Duodenal mucosa (tissue), 2 donors: Measurements from ENCODE around the gene S100A13.
"Not testable (repeated sequence)": the region's sequence is repeated elsewhere in the genome, so short reads cannot be mapped to it uniquely, and the experiment has no call there.

Experiments
- H3K27ac ChIP-seq: one replicate; pipeline ENCODE4 v1.7.0; 2013; ENCODE audit warnings: low read depth, low read length
- H3K27me3 ChIP-seq, 2 donors: one replicate each; pipeline ENCODE4 v1.7.0; 2013; ENCODE audit warnings: low read length in 2 of 2, control low read depth in 1 of 2; ENCODE audit not compliant: insufficient read depth in 2 of 2, control insufficient read depth in 1 of 2
- H3K36me3 ChIP-seq, 2 donors: one replicate each; pipeline ENCODE4 v1.7.0; 2013; ENCODE audit warnings: low read length in 2 of 2, control low read depth in 1 of 2; ENCODE audit not compliant: insufficient read depth in 2 of 2, control insufficient read depth in 1 of 2
- H3K4me1 ChIP-seq, 2 donors: one replicate each; pipeline ENCODE4 v1.7.0; 2013; ENCODE audit warnings: low read length in 2 of 2, control low read depth in 1 of 2; ENCODE audit not compliant: insufficient read depth in 2 of 2, control insufficient read depth in 1 of 2
- H3K4me3 ChIP-seq, 2 donors: one replicate each; pipeline ENCODE4 v1.7.0; 2013; ENCODE audit warnings: low read length in 2 of 2, low read depth in 1 of 2
- H3K9ac ChIP-seq, 2 donors: one replicate each; pipeline ENCODE4 v1.7.0; 2013; ENCODE audit warnings: low read length in 2 of 2, low read depth in 1 of 2
- H3K9me3 ChIP-seq, 2 donors: one replicate each; pipeline ENCODE4 v1.7.0; 2013; ENCODE audit warnings: low read length in 2 of 2, control low read depth in 1 of 2; ENCODE audit not compliant: control insufficient read depth in 1 of 2

S100A13 gene

GRCh38 chr1:153649137-153649862, 22.0 kb upstream of the S100A13 start:
- no peaks in the 10 kb centered on the region for H3K9me3 ChIP-seq
- H3K27ac ChIP-seq: no peak overlapping the region
- no peak overlapping the region for H3K4me3 ChIP-seq
- H3K36me3 ChIP-seq: peaks cover 14 to 25% of the 10 kb centered on the region in 2 donors
- H3K4me1 ChIP-seq: peaks cover 3 to 8% of the 10 kb centered on the region in 2 donors
- H3K9ac ChIP-seq: no peak overlapping the region
- H3K27me3 ChIP-seq: no peaks in the 10 kb centered on the region

- Histone ChIP-seq H3K27ac (no peak overlapping the region), H3K36me3 (peaks cover 25 to 36% of the 10 kb centered on the region in 2 donors), H3K4me1 (peaks cover 3 to 15% of the 10 kb centered on the region in 2 donors), H3K4me3 (no peak overlapping the region), H3K27me3 (no peaks in the 10 kb centered on the region), H3K9ac (no peak overlapping the region), H3K9me3 (no peaks in the 10 kb centered on the region)
These were observed 20.8 kb upstream of the S100A13 start for GRCh38 chr1:153648000-153648643.

GRCh38 chr1:153647346-153647714, 20.0 kb upstream of the S100A13 start:
- Histone ChIP-seq H3K4me3 (no peak overlapping the region), H3K27ac (no peak overlapping the region), H3K9me3 (no peaks in the 10 kb centered on the region), H3K36me3 (peaks cover 33 to 44% of the 10 kb centered on the region in 2 donors), H3K27me3 (no peaks in the 10 kb centered on the region), H3K9ac (no peak overlapping the region), H3K4me1 (peaks cover 0 to 15% of the 10 kb centered on the region in 2 donors)

- H3K27me3 ChIP-seq: no peaks in the 10 kb centered on the region
- H3K9me3 ChIP-seq: no peaks in the 10 kb centered on the region
- peaks cover 0 to 15% of the 10 kb centered on the region in 2 donors for H3K4me1 ChIP-seq
- no peak overlapping the region for H3K27ac ChIP-seq
- H3K4me3 ChIP-seq: no peak overlapping the region
- no peak overlapping the region for H3K9ac ChIP-seq
- H3K36me3 ChIP-seq: peaks cover 39 to 49% of the 10 kb centered on the region in 2 donors
These were observed 19.5 kb upstream of the S100A13 start for GRCh38 chr1:153646672-153647345.

- no peaks in the 10 kb centered on the region for H3K9me3 ChIP-seq
- H3K27ac ChIP-seq: no peak overlapping the region
- no peaks in the 10 kb centered on the region for H3K27me3 ChIP-seq
- no peak overlapping the region for H3K4me3 ChIP-seq
- peaks cover 0 to 15% of the 10 kb centered on the region in 2 donors for H3K4me1 ChIP-seq
- no peak overlapping the region for H3K9ac ChIP-seq
- H3K36me3 ChIP-seq: peaks cover 58 to 77% of the 10 kb centered on the region in 2 donors
These were observed 16.5 kb upstream of the S100A13 start for GRCh38 chr1:153643816-153644215.

GRCh38 chr1:153643100-153643499, 15.8 kb upstream of the S100A13 start:
- no peaks in the 10 kb centered on the region for H3K9me3 ChIP-seq
- no peak overlapping the region for H3K27ac ChIP-seq
- H3K27me3 ChIP-seq: no peaks in the 10 kb centered on the region
- H3K9ac ChIP-seq: no peak overlapping the region
- H3K36me3 ChIP-seq: peaks cover 64 to 84% of the 10 kb centered on the region in 2 donors
- no peak overlapping the region for H3K4me3 ChIP-seq
- H3K4me1 ChIP-seq: peaks cover 1 to 19% of the 10 kb centered on the region in 2 donors

GRCh38 chr1:153642161-153642560, 14.9 kb upstream of the S100A13 start:
- Histone ChIP-seq H3K27me3 (no peaks in the 10 kb centered on the region), H3K9ac (no peak overlapping the region), H3K36me3 (peaks cover 69 to 94% of the 10 kb centered on the region in 2 donors), H3K27ac (no peak overlapping the region), H3K4me3 (no peak overlapping the region), H3K9me3 (no peaks in the 10 kb centered on the region), H3K4me1 (peaks cover 6 to 27% of the 10 kb centered on the region in 2 donors)

GRCh38 chr1:153640861-153641260, 13.6 kb upstream of the S100A13 start:
- Histone ChIP-seq H3K27me3 (no peaks in the 10 kb centered on the region), H3K4me3 (no peak overlapping the region), H3K9ac (no peak overlapping the region), H3K27ac (no peak overlapping the region), H3K9me3 (no peaks in the 10 kb centered on the region), H3K4me1 (peaks cover 15 to 36% of the 10 kb centered on the region in 2 donors), H3K36me3 (peaks cover 75 to 96% of the 10 kb centered on the region in 2 donors)

- H3K27me3 ChIP-seq, H3K9me3 ChIP-seq, H3K4me3 ChIP-seq, H3K9ac ChIP-seq, H3K27ac ChIP-seq: not testable (repeated sequence)
- Histone ChIP-seq H3K4me1 (peaks cover 21 to 36% of the 10 kb centered on the region in 2 donors), H3K36me3 (peaks cover 68 to 89% of the 10 kb centered on the region in 2 donors)
These were observed 12.9 kb upstream of the S100A13 start for GRCh38 chr1:153640213-153640612.

GRCh38 chr1:153639280-153639679, 12.0 kb upstream of the S100A13 start:
- H3K36me3 ChIP-seq: peaks cover 63 to 80% of the 10 kb centered on the region in 2 donors
- no peak overlapping the region for H3K9ac ChIP-seq
- no peak overlapping the region for H3K27ac ChIP-seq
- no peak overlapping the region for H3K4me3 ChIP-seq
- no peaks in the 10 kb centered on the region for H3K9me3 ChIP-seq
- H3K4me1 ChIP-seq: peaks cover 24 to 36% of the 10 kb centered on the region in 2 donors
- H3K27me3 ChIP-seq: no peaks in the 10 kb centered on the region
